Heart right ventricle (tissue), 16 donors: ENCODE data around the gene GGT7. TPM values are rescaled to one million over a fixed set of nuclear protein-coding genes. Genes with fewer than 3 reads are reported as not detected.

ENCODE experiments used
- ATAC-seq, 8 donors: fragments of 200-7000 bp; cut with Tn5 transposase; one replicate each; pipeline ENCODE4 v1.9.1; 2020; ENCODE audit warnings: mild to moderate bottlenecking in 8 of 8, moderate library complexity in 8 of 8, moderate number of reproducible peaks in 1 of 8
- DNase-seq, 2 donors: peaks; one replicate each; pipeline ENCODE4 v3.0.0-alpha.2; 2020
- H3K27ac ChIP-seq, 10 donors: fragments of 200-600 bp; sonication (generic) in 2 of 10; one replicate each; pipeline versions ENCODE4 v1.5.0 to v1.8.0; 2020 to 2022; ENCODE audit warnings: mild to moderate bottlenecking in 3 of 10
- H3K27me3 ChIP-seq, 7 donors: fragments of 200-600 bp; one replicate each; pipeline ENCODE4 v1.8.0; 2021 to 2022; ENCODE audit warnings: mild to moderate bottlenecking in 2 of 7
- H3K36me3 ChIP-seq, 9 donors: fragments of 200-600 bp; sonication (generic) in 1 of 9; one replicate each; pipeline versions ENCODE4 v1.5.0 to v1.8.0; 2020 to 2022; ENCODE audit warnings: mild to moderate bottlenecking in 2 of 9
- H3K4me1 ChIP-seq, 9 donors: fragments of 200-600 bp; sonication (generic) in 1 of 9; one replicate each; pipeline versions ENCODE4 v1.5.0 to v1.8.0; 2020 to 2022; ENCODE audit warnings: mild to moderate bottlenecking in 4 of 9
- H3K4me3 ChIP-seq, 10 donors: fragments of 200-600 bp; sonication (generic) in 2 of 10; one replicate each; pipeline versions ENCODE4 v1.5.0 to v1.8.0; 2020 to 2022; ENCODE audit warnings: mild to moderate bottlenecking in 7 of 10, moderate library complexity in 2 of 10
- H3K9me3 ChIP-seq, 11 donors: fragments of 200-600 bp in 10 of 11; sonication (generic) in 2 of 11; one replicate each; pipeline versions ENCODE4 v1.5.0 to v1.8.0; 2013 to 2022; ENCODE audit warnings: mild to moderate bottlenecking in 2 of 11, control low read depth in 1 of 11, moderate library complexity in 1 of 11
- CTCF ChIP-seq, 9 donors: fragments of 200-600 bp; sonication (generic) in 2 of 9; IDR thresholded peaks; one replicate each; pipeline versions ENCODE4 v1.5.0 to v1.8.0; 2021 to 2022; ENCODE audit warnings: antibody characterized with exemption in 9 of 9, mild to moderate bottlenecking in 5 of 9, moderate library complexity in 1 of 9
- WGBS, 2 donors: extraction: QIAGEN DNeasy Blood & Tissue Kit; methylation state at CpG; one replicate each; pipeline ENCODE4 v1.1.7; 2013; ENCODE audit warnings: inconsistent platforms in 1 of 2; 5-methylcytosine and 5-hydroxymethylcytosine counted together
- intact Hi-C, 10 donors: fragments of 100-400 bp; cut with DNase I; formaldehyde crosslinking; loops; one replicate each; pipeline versions ENCODE4 v1.11.1 to v1.14.2; 2022
- polyA plus RNA-seq, 2 donors: library from polyadenylated mRNA; stranded (reverse); fragments of 200-250 nt; gene quantifications; one replicate each; pipeline ENCODE4 v1.2.3, GENCODE V29; 2013
- total RNA-seq, 10 donors: library from RNA; stranded (reverse); fragmentation: NEBNext Ultra II Directional in 3 of 10; extraction: Animal tissue kit (Norgen Biotek cat#: 25700) in 3 of 10; gene quantifications; one replicate each; pipeline versions ENCODE4 v1.2.1 to v1.2.4, GENCODE V29; 2021 to 2023
- donor health status: Arrhythmogenic right ventricular cardiomyopathy.
- donor health status: ischemic (EF 13 %, LVEDD 7.1; RV severe dilation, severe dysfunction).
- donor health status: healthy with polysubstance abuse.
- donor health status: DM: no; HTN: yes; CAD: no.
- donor health status: DM: no; HTN: no; CAD: no.
- donor health status: ischemic (EF 25% LVEDD 6.9; RV normal size, moderate dysfunction).
- donor health status: ischemic (EF 25% LVEDD 5.7; RV mildly dilated, moderate dysfunction).
- donor health status: healthy.
- donor health status: DM: yes; HTN: yes; CAD: no.
- donor health status: Ischemic cardiomyopathy.
- donor health status: ischemic (EF 35%, LVEDD 5.7; RV mildly dilated, moderate dysfunction).
- donor health status: nonischemic (EF 11% LVEDD 7.7; RV severe dilation, severe dysfunction).
- donor health status: DM: yes; HTN: yes; CAD: no.
- donor health status: PGD.
- donor health status: ischemic (EF 29% LVEDD 5.4; RV normal size, mild dysfunction).
- donor health status: nonischemic (EF 23%, LVEDD 6.1; RV moderate dilation, normal function).

Gene GGT7
- total and polyA plus RNA-seq, 12 donors = 8.0 to 45.4 (median 15.0) TPM

- ATAC-seq (peak in 2 of 8 donors; percentile 15 to 50), DNase-seq (no peak)
- Histone ChIP-seq H3K9me3 (no peaks in the 10 kb centered on the region), H3K27me3 (no peaks in the 10 kb centered on the region), H3K4me1 (peaks cover 0 to 53% (median 25%) of the 10 kb centered on the region in 9 donors), H3K4me3 (no peak overlapping the region), H3K27ac (peak overlapping the region in 7 of 10 donors; percentile 22 to 74 (median 60)), H3K36me3 (peaks cover 0 to 58% (median 7%) of the 10 kb centered on the region in 9 donors)
- 45 to 59% methylated on average over 2 of the region's 2 CpGs for WGBS, 2 donors
- intact Hi-C loops = no loop called here
- TF ChIP-seq CTCF (IDR thresholded peaks at IDR 0.05) = no peak
Measured at GRCh38 chr20:34916774-34917354, 44.2 kb upstream of the GGT7 start.

- Histone ChIP-seq H3K9me3 (no peaks in the 10 kb centered on the region), H3K27ac (peak overlapping the region in 9 of 10 donors; percentile 12 to 74 (median 59)), H3K27me3 (no peaks in the 10 kb centered on the region), H3K36me3 (peaks cover 0 to 49% (median 3%) of the 10 kb centered on the region in 9 donors), H3K4me3 (no peak overlapping the region), H3K4me1 (peaks cover 0 to 44% (median 25%) of the 10 kb centered on the region in 9 donors)
- WGBS, 2 donors = 74 to 78% methylated on average over 4 of the region's 4 CpGs
- DNase-seq (no peak), ATAC-seq (peak in 1 of 8 donors; percentile 48)
- intact Hi-C loops = no loop called here
- TF ChIP-seq CTCF (IDR thresholded peaks at IDR 0.05) = no peak
Measured at GRCh38 chr20:34915749-34916455, 43.2 kb upstream of the GGT7 start.

GRCh38 chr20:34915131-34915530 is 42.5 kb upstream of the GGT7 start:
- Histone ChIP-seq H3K4me3 (no peak overlapping the region), H3K36me3 (peaks cover 0 to 41% (median 0%) of the 10 kb centered on the region in 9 donors), H3K4me1 (peaks cover 0 to 44% (median 25%) of the 10 kb centered on the region in 9 donors), H3K27me3 (no peaks in the 10 kb centered on the region), H3K9me3 (no peaks in the 10 kb centered on the region), H3K27ac (peak overlapping the region in 9 of 10 donors; percentile 12 to 74 (median 59))
- DNase-seq (no peak), ATAC-seq (no peak)
- intact Hi-C loops = no loop called here
- 78 to 84% methylated on average over 4 of the region's 4 CpGs for WGBS, 2 donors
- TF ChIP-seq CTCF (IDR thresholded peaks at IDR 0.05) = no peak

GRCh38 chr20:34907616-34908469 is 35.2 kb upstream of the GGT7 start:
- no peak for TF ChIP-seq CTCF (IDR thresholded peaks at IDR 0.05)
- 22 to 27% methylated on average over 7 of the region's 7 CpGs for WGBS, 2 donors
- Histone ChIP-seq H3K27me3 (no peaks in the 10 kb centered on the region), H3K9me3 (no peaks in the 10 kb centered on the region), H3K36me3 (peaks cover 0 to 6% (median 0%) of the 10 kb centered on the region in 9 donors), H3K27ac (peak overlapping the region; percentile 3 to 91 (median 80)), H3K4me3 (no peak overlapping the region), H3K4me1 (peaks cover 0 to 57% (median 31%) of the 10 kb centered on the region in 9 donors)
- intact Hi-C loops = no loop called here
- DNase-seq (peak; percentile 51 to 72), ATAC-seq (peak; percentile 86 to 98 (median 94))
